CD4-positive, alpha-beta T cell (primary cell): Measurements from ENCODE around the gene OR7G3. TPM values are rescaled to one million over a fixed set of nuclear protein-coding genes. Genes with fewer than 3 reads are reported as not detected.

Experiments
- ATAC-seq: fragments of 200-7000 bp; cut with Tn5 transposase; one replicate; pipeline ENCODE4 v1.10.0; 2022; ENCODE audit warnings: mild to moderate bottlenecking; ENCODE audit not compliant: poor library complexity
- CTCF ChIA-PET: fragments of 350-600 bp; sonication (Branson Sonifier 250); formaldehyde crosslinking; loops from one replicate; lab custom pipeline; 2021; ENCODE audit warnings: antibody characterized with exemption, inconsistent platforms; lab: Charles Lee
- POLR2A ChIA-PET: fragments of 350-600 bp; sonication (Branson Sonifier 250); formaldehyde crosslinking; loops from one replicate; lab custom pipeline; 2021; ENCODE audit warnings: antibody characterized with exemption, inconsistent platforms; lab: Charles Lee
- DNase-seq, 14 experiments: peaks; one replicate each; pipeline ENCODE4 v3.0.0-alpha.2; 2013 to 2020; ENCODE audit warnings: mixed read lengths in 2 of 14
- H3K27ac ChIP-seq, 2 donors: one replicate each; pipeline versions ENCODE4 v1.5.1 to v1.7.0; 2013; ENCODE audit warnings: low read length in 2 of 2, low read depth in 1 of 2, mild to moderate bottlenecking in 1 of 2
- H3K27me3 ChIP-seq, 2 experiments: 1 replicate in 1 of 2; 2 replicates in 1 of 2; pipeline versions ENCODE4 v1.6.1 to v1.7.0; 2013; ENCODE audit warnings: low read length in 2 of 2, control low read depth in 1 of 2, mild to moderate bottlenecking in 1 of 2, moderate library complexity in 1 of 2; ENCODE audit not compliant: insufficient read depth in 2 of 2, control insufficient read depth in 1 of 2
- H3K36me3 ChIP-seq: one replicate; pipeline ENCODE4 v1.6.1; 2013; ENCODE audit warnings: low read length, control low read depth; ENCODE audit not compliant: insufficient read depth
- H3K4me1 ChIP-seq: one replicate; pipeline ENCODE4 v1.6.1; 2013; ENCODE audit warnings: low read length, control low read depth; ENCODE audit not compliant: insufficient read depth
- H3K4me3 ChIP-seq: one replicate; pipeline ENCODE4 v1.5.1; 2013; ENCODE audit warnings: mild to moderate bottlenecking, low read length, moderate library complexity
- H3K9me3 ChIP-seq, 2 experiments: 1 replicate in 1 of 2; 2 replicates in 1 of 2; pipeline versions ENCODE4 v1.6.1 to v1.7.0; 2013; ENCODE audit warnings: low read length in 2 of 2, mild to moderate bottlenecking in 2 of 2, control low read depth in 1 of 2, moderate library complexity in 1 of 2; ENCODE audit not compliant: control insufficient read depth in 1 of 2, insufficient read depth in 1 of 2
- H3K27ac Mint-ChIP-seq: one replicate; pipeline ENCODE4 v1.8.0; 2020; ENCODE audit warnings: mixed read lengths
- H3K27me3 Mint-ChIP-seq: one replicate; pipeline ENCODE4 v1.8.0; 2021; ENCODE audit warnings: mixed read lengths
- H3K36me3 Mint-ChIP-seq: one replicate; pipeline ENCODE4 v1.8.0; 2021; ENCODE audit warnings: low read depth, mixed read lengths
- H3K4me1 Mint-ChIP-seq: one replicate; pipeline ENCODE4 v1.8.0; 2021; ENCODE audit warnings: low read depth, mixed read lengths
- H3K4me3 Mint-ChIP-seq: one replicate; pipeline ENCODE4 v1.8.0; 2020; ENCODE audit warnings: mild to moderate bottlenecking, mixed read lengths
- H3K9me3 Mint-ChIP-seq: one replicate; pipeline ENCODE4 v1.8.0; 2020; ENCODE audit warnings: mixed read lengths
- CTCF ChIP-seq: fragments of 200-600 bp; IDR thresholded peaks from one replicate; pipeline ENCODE4 v1.8.0; 2022; ENCODE audit warnings: antibody characterized with exemption, mild to moderate bottlenecking
- intact Hi-C, 2 experiments: fragments of 100-400 bp; cut with DNase I in 1 of 2; cut with micrococcal nuclease in 1 of 2; formaldehyde crosslinking; loops; one replicate each; pipeline versions ENCODE4 v1.15.1 to v1.9.0; 2023 to 2025; cut with DNase I, micrococcal nuclease
- polyA plus RNA-seq, 2 donors: library from polyadenylated mRNA; unstranded; fragments of 120-200 nt; gene quantifications; one replicate each; pipeline ENCODE4 v1.2.1, GENCODE V29; 2013
- total RNA-seq, 174 experiments: library from RNA in 2 of 174; stranded (reverse) in 2 of 174; gene quantifications; one replicate each; pipeline ENCODE4 v1.2.3 and lab custom pipeline; 2021 to 2026

The OR7G3 gene
- not detected for total RNA-seq
- polyA plus RNA-seq (2013, experiment 1 of 2) = not detected
- not detected for polyA plus RNA-seq (2013, experiment 2 of 2)
- total RNA-seq (lab: John Stamatoyannopoulos, UW) = 0 to 0.08 (median 0) reads per million in 172 experiments

GRCh38 chr19:9126900-9127405 is at the start of gene OR7G3:
Gene OR7G3 (minus strand): TSS chr19:9126950. CDS start chr19:9126950, 0 bp downstream.
- DNase-seq = no peak
- Histone ChIP-seq H3K36me3 (no peaks in the 10 kb centered on the region), H3K27me3 (peaks cover 6 to 9% of the 10 kb centered on the region in 2 experiments), H3K4me1 (no peaks in the 10 kb centered on the region), H3K27ac (no peak within 1 kb of the TSS), H3K4me3 (no peak within 1 kb of the TSS), H3K9me3 (no peaks in the 10 kb centered on the region)
- H3K36me3 Mint-ChIP-seq = no peaks in the 10 kb centered on the region
- ChIA-PET POLR2A (no interaction called here), CTCF (no interaction called here)
- H3K4me3 Mint-ChIP-seq = no peak within 1 kb of the TSS
- H3K27me3 Mint-ChIP-seq = peaks cover 43% of the 10 kb centered on the region
- no peak for ATAC-seq
- H3K9me3 Mint-ChIP-seq = no peaks in the 10 kb centered on the region
- H3K27ac Mint-ChIP-seq = no peak within 1 kb of the TSS
- intact Hi-C loops = no loop called here
- no peak for TF ChIP-seq CTCF
- no peaks in the 10 kb centered on the region for H3K4me1 Mint-ChIP-seq

- H3K4me3 ChIP-seq = no peak overlapping the region
- Mint-ChIP-seq H3K36me3 (no peaks in the 10 kb centered on the region), H3K27ac (no peak overlapping the region), H3K27me3 (peaks cover 9% of the 10 kb centered on the region), H3K4me3 (no peak overlapping the region), H3K4me1 (no peaks in the 10 kb centered on the region), H3K9me3 (peaks cover 3% of the 10 kb centered on the region)
- H3K27ac ChIP-seq = no peak overlapping the region
- H3K4me1 ChIP-seq = no peaks in the 10 kb centered on the region
- POLR2A ChIA-PET = no interaction called here
- peaks cover 0 to 8% of the 10 kb centered on the region in 2 experiments for H3K9me3 ChIP-seq
- ATAC-seq = no peak
- CTCF ChIA-PET = no interaction called here
- intact Hi-C loops = no loop called here
- no peak for DNase-seq
- H3K36me3 ChIP-seq = no peaks in the 10 kb centered on the region
- peaks cover 0 to 8% of the 10 kb centered on the region in 2 experiments for H3K27me3 ChIP-seq
- TF ChIP-seq CTCF = no peak
These were observed 48.6 kb upstream of the OR7G3 start for GRCh38 chr19:9175326-9175725.

GRCh38 chr19:9171393-9171991 is 44.7 kb upstream of the OR7G3 start:
- DNase-seq (no peak), ATAC-seq (no peak)
- Histone ChIP-seq H3K36me3 (no peaks in the 10 kb centered on the region), H3K9me3 (peaks cover 0 to 8% of the 10 kb centered on the region in 2 experiments), H3K27ac (no peak overlapping the region), H3K27me3 (no peaks in the 10 kb centered on the region), H3K4me3 (no peak overlapping the region), H3K4me1 (no peaks in the 10 kb centered on the region)
- Mint-ChIP-seq H3K4me1 (no peaks in the 10 kb centered on the region), H3K27ac (no peak overlapping the region), H3K9me3 (peaks cover 3% of the 10 kb centered on the region), H3K4me3 (no peak overlapping the region), H3K27me3 (no peaks in the 10 kb centered on the region), H3K36me3 (peaks cover 21% of the 10 kb centered on the region)
- no peak for TF ChIP-seq CTCF
- intact Hi-C loops = no loop called here
- ChIA-PET CTCF (no interaction called here), POLR2A (no interaction called here)
